ENCODE measurements around the gene NDC1.

DNA sequence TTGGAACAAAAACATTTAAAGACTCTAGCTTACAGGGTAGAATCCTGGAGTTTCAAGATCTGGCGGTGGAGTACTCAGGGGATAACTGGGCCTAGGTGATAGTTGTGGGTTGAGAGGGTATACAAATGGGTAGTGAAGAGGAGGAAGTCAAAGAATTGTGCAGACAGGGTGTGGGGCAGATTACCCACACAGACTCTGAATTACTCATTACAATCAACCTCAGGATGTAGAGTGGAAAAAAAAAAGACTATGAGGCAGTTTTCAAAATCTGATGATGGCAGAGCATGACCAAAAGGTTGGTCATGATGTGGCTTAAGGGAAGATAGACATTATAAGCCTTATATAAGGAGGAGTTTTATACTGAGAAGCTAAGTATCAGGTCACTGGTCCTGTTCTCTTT lies 55.0 kb downstream of the NDC1 start:
- TF ChIP-seq, protein P1, sequence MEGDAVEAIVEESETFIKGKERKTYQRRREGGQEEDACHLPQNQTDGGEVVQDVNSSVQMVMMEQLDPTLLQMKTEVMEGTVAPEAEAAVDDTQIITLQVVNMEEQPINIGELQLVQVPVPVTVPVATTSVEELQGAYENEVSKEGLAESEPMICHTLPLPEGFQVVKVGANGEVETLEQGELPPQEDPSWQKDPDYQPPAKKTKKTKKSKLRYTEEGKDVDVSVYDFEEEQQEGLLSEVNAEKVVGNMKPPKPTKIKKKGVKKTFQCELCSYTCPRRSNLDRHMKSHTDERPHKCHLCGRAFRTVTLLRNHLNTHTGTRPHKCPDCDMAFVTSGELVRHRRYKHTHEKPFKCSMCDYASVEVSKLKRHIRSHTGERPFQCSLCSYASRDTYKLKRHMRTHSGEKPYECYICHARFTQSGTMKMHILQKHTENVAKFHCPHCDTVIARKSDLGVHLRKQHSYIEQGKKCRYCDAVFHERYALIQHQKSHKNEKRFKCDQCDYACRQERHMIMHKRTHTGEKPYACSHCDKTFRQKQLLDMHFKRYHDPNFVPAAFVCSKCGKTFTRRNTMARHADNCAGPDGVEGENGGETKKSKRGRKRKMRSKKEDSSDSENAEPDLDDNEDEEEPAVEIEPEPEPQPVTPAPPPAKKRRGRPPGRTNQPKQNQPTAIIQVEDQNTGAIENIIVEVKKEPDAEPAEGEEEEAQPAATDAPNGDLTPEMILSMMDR (IDR thresholded peaks at IDR 0.05 in 8 of 11, conservative IDR thresholded peaks at IDR 0.05 in 3 of 11), result no peak
- TF ChIP-seq POLR2A (IDR thresholded peaks at IDR 0.05), result no peak
- no peak for TF ChIP-seq POLR2AphosphoS5 (IDR thresholded peaks at IDR 0.05)

Measured in spleen (tissue), 7 donors.